ENCODE measurements around the gene MSRB3. TPM values are rescaled to one million over a fixed set of nuclear protein-coding genes. Genes with fewer than 3 reads are reported as not detected.

Gene MSRB3
- total RNA-seq, 1 donor from 2014 or later: 77.3 TPM

DNA sequence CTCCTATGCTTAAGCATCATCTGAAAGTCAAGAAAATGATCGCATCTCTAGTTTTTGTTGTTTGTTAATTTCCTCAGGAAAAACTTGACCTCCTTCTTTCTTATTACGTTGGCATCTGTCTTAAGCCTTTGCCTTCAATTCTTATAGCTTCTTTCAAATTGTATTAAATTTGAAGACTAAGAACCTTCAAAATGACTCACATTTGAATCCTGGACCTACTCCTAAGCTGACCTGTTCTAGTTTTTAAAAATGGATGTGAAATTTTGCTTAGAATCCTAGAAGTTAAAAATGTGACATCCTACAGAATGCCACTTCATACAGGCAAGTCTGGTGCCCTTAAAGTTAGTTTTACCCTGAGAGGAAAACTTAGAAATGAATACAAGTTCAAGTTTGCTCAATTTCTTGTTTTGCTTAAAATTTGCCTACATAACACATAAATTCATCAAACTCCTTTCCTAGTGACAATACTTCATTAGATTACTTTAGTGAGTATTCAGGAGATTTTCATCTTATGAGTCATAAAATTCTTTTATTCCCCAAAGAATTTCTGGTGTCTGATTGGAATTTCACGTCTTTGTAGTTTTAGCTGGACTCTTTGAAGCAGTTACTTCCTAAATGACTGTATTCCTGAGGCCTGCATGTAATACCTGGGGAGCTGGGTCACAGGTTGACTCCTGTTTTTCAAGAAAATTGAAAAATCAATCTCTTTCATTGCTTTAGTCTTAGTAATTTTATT is 152.3 kb downstream of the MSRB3 start:
- TF ChIP-seq, protein P1, sequence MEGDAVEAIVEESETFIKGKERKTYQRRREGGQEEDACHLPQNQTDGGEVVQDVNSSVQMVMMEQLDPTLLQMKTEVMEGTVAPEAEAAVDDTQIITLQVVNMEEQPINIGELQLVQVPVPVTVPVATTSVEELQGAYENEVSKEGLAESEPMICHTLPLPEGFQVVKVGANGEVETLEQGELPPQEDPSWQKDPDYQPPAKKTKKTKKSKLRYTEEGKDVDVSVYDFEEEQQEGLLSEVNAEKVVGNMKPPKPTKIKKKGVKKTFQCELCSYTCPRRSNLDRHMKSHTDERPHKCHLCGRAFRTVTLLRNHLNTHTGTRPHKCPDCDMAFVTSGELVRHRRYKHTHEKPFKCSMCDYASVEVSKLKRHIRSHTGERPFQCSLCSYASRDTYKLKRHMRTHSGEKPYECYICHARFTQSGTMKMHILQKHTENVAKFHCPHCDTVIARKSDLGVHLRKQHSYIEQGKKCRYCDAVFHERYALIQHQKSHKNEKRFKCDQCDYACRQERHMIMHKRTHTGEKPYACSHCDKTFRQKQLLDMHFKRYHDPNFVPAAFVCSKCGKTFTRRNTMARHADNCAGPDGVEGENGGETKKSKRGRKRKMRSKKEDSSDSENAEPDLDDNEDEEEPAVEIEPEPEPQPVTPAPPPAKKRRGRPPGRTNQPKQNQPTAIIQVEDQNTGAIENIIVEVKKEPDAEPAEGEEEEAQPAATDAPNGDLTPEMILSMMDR (IDR thresholded peaks at IDR 0.05): no peak
- DNase-seq (ENCODE audit: extremely low spot score, unreplicated experiment): no peak
- Mint-ChIP-seq H3K4me3 (ENCODE audit: unreplicated experiment) (peak overlapping the region; percentile 12), H3K27ac (ENCODE audit: unreplicated experiment) (peak overlapping the region; percentile 85), H3K4me1 (ENCODE audit: unreplicated experiment) (peaks cover 61% of the 10 kb centered on the region), H3K27me3 (ENCODE audit: unreplicated experiment) (no peaks in the 10 kb centered on the region), H3K36me3 (ENCODE audit: unreplicated experiment) (no peaks in the 10 kb centered on the region), H3K9me3 (ENCODE audit: unreplicated experiment) (no peaks in the 10 kb centered on the region)

DNA sequence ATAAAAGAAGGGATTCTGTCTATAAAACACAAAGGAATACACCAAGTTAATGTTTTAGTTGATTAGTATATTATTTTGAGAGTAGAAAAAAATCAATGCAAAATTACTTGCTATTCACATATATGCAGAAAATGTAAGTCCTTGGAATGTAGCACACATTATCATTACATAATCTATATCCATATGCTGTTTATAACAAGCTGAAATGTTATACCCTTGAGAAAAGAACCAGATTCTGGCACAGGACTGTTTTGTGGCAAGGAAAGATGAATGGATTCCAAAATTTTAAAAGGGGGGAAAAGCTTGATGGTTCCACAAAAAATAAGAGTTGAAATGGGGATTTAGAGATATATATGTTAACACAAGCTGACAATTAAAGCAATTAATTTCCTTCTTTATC is 153.6 kb downstream of the MSRB3 start:
- TF ChIP-seq, protein P1 (IDR thresholded peaks at IDR 0.05): no peak
- Mint-ChIP-seq H3K36me3 (ENCODE audit: unreplicated experiment) (peaks cover 3% of the 10 kb centered on the region), H3K27ac (ENCODE audit: unreplicated experiment) (peak overlapping the region; percentile 85), H3K9me3 (ENCODE audit: unreplicated experiment) (peaks cover 3% of the 10 kb centered on the region), H3K27me3 (ENCODE audit: unreplicated experiment) (no peaks in the 10 kb centered on the region), H3K4me1 (ENCODE audit: unreplicated experiment) (peaks cover 49% of the 10 kb centered on the region), H3K4me3 (ENCODE audit: unreplicated experiment) (no peak overlapping the region)
- DNase-seq (ENCODE audit: extremely low spot score, unreplicated experiment): no peak

DNA sequence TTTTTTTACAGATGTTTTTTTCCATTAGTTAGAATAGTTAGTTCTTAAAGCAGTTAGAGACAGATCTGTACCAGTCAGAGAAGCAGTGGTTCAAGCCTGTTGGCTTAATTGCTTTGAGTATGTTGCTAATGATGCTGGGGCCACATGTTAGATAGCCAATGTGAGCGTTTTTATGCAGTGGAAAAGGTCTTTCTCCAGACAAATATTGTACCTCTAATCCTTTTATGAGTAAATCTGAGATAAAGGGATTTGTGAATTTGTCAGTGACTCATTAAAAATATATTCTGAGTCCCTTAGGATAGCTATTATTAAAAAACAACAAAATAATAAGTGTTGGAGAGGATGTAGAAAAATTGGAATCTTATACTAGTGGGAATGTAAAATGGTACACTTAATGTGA is 154.2 kb downstream of the MSRB3 start:
- Mint-ChIP-seq H3K4me3 (ENCODE audit: unreplicated experiment) (no peak overlapping the region), H3K36me3 (ENCODE audit: unreplicated experiment) (peaks cover 9% of the 10 kb centered on the region), H3K4me1 (ENCODE audit: unreplicated experiment) (peaks cover 44% of the 10 kb centered on the region), H3K9me3 (ENCODE audit: unreplicated experiment) (peaks cover 7% of the 10 kb centered on the region), H3K27me3 (ENCODE audit: unreplicated experiment) (no peaks in the 10 kb centered on the region), H3K27ac (ENCODE audit: unreplicated experiment) (no peak overlapping the region)
- no peak for DNase-seq (ENCODE audit: extremely low spot score, unreplicated experiment)
- TF ChIP-seq, protein P1 (IDR thresholded peaks at IDR 0.05): no peak

- Mint-ChIP-seq H3K27ac (ENCODE audit: unreplicated experiment) (no peak overlapping the region), H3K36me3 (ENCODE audit: unreplicated experiment) (peaks cover 20% of the 10 kb centered on the region), H3K4me3 (ENCODE audit: unreplicated experiment) (no peak overlapping the region), H3K27me3 (ENCODE audit: unreplicated experiment) (no peaks in the 10 kb centered on the region), H3K9me3 (ENCODE audit: unreplicated experiment) (peaks cover 20% of the 10 kb centered on the region), H3K4me1 (ENCODE audit: unreplicated experiment) (peaks cover 31% of the 10 kb centered on the region)
- TF ChIP-seq, protein P1 (IDR thresholded peaks at IDR 0.05): no peak
- DNase-seq (ENCODE audit: extremely low spot score, unreplicated experiment): no peak
These were observed 156.3 kb downstream of the MSRB3 start for GRCh38 chr12:65434737-65435136.

DNA sequence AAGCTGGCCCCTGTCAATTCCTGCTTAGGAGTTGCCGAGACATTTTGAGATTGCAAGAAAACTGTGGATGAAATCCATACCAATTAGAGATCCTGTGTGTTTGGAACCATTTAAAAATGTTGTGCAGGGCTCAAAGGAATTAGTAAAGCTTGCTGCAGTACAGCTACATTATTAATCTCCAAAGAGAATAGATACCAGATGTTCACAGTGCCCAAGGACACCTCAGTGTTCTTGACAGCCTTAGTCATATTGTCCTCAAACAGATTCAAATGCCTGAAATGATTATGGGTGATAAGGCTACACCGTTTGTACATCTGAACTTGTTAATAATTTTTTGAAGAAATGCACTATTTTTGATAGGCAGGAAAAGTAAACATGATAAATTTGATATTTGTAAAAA is 164.6 kb downstream of the MSRB3 start:
- Mint-ChIP-seq H3K9me3 (ENCODE audit: unreplicated experiment) (peaks cover 10% of the 10 kb centered on the region), H3K27me3 (ENCODE audit: unreplicated experiment) (no peaks in the 10 kb centered on the region), H3K4me1 (ENCODE audit: unreplicated experiment) (peaks cover 18% of the 10 kb centered on the region), H3K27ac (ENCODE audit: unreplicated experiment) (peak overlapping the region; percentile 19), H3K36me3 (ENCODE audit: unreplicated experiment) (peaks cover 10% of the 10 kb centered on the region), H3K4me3 (ENCODE audit: unreplicated experiment) (no peak overlapping the region)
- DNase-seq (ENCODE audit: extremely low spot score, unreplicated experiment): no peak
- TF ChIP-seq, protein P1 (IDR thresholded peaks at IDR 0.05): no peak
